HG03159 (cell line): ENCODE measurements around the gene NTRK2.
A peak's percentile ranks its signal among the peaks of the same experiment; 100 is the strongest.

Source experiments
- ATAC-seq: cut with Tn5 transposase; IDR thresholded peaks from one replicate; pipeline ENCODE4 v1.9.1; 2021; ENCODE audit warnings: mild to moderate bottlenecking, moderate library complexity; ENCODE audit not compliant: unreplicated experiment

The NTRK2 gene

DNA sequence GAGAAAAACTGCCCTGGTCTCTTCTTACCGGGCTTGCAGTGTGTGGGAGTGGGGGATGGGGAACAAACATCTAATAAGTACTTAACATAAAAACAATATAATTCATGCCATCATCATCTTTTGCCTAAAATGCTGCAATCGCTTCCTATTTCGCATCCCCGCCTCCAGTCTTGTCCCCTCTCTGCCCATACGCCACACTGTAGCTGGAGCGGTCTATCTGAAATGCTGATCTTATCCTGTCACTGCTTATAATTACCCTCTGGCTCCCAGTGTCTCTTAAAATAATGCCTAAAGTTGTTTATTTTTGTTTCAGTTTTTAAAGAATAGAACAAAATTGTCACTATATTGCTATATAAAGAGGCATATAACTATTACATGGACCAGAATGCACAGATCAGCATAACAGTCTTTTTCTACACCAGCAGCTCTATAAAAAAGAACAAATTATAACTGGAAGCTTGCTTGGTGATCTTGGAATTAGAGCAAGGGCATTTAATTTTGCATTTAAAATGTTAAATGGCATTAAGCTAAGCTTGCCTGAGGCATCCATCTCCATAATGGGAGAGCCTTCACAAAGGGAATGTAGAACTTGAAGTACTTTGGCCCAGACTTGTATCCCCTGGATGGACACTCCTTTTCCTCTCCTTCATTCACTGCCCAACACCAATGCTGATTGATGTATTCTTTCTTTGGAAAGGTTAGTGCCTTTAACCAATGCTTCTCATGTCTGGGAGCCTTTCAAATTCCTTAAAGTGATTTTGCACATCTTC lies 12.2 kb downstream of the NTRK2 start:
- ATAC-seq: no peak

DNA sequence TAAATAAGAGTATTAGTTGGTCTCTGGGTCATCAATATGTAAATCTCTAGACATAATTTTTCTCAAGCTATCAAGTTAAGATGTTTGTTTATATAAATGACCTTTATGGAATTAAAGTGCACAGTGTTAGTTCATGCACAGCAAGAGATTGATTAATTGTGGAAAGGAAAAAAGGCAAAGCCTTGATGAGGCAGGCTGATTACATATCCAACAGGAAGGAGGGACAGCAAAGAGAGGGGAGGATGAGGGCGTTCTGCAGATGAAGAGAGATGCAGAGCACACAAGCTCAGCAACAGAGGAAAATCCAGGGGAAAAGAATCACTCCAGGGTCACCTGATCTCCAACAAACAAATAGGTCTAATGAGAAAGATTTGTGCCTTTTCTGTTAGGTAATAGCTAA lies 16.5 kb downstream of the NTRK2 start:
- ATAC-seq: no peak

DNA sequence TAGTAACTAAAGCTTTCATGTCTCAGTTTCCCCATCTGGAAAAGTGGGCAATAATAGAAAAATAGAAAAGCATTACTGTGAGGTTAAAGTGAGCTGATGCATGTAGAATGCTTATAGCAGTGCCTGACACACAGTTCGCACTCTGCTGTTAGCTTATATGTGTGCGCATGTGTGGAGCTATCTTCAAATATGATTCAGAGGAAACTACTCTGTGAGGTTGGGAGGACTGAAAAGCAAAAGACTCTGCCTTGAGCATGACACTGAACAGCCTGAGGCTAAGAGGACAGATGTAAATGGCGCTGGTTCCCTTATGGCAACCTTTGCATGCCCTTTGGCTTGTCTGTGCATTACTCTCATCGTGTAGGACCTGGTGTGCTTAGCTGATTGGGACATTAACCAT lies 19.4 kb downstream of the NTRK2 start:
- no peak for ATAC-seq

DNA sequence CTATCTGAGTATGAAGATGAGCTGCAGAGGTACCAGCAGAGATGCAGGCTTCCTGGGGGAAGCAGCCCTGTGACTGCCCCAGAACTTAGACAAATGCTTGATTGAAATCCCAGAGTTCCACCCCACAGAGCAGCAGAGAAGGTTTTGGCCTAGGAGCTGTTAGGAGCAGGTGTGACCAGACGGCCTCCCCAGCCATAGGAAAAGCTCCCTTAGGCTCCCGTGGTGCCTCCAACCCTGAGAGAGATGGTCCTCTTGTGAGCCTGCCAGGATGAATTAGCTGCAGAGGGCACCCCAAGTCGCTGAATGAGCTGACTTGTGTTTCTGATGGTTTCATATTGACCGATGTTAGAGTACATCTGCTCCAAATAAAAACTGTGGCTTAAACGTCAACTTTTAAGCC lies 22.1 kb downstream of the NTRK2 start:
- no peak for ATAC-seq

DNA sequence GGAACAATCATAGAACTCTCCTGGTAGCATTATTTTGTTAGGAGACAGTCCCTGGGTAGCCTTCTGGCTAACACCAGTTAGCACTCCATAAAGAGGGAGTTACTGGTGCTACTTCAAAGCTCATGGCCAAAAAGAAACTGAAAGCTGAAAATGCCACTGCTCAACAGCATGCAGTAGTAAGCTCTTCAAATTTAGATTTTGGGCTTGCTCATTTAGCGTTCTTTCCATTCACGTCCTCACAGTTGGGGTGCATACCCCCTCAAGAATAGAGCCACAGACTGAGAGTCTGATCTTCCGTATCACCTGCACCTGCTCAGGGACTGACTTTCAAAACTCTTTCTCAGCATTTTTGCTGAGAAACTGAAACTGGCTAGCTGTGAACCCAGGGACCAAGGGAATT lies 24.7 kb downstream of the NTRK2 start:
- ATAC-seq: peak; percentile 82

DNA sequence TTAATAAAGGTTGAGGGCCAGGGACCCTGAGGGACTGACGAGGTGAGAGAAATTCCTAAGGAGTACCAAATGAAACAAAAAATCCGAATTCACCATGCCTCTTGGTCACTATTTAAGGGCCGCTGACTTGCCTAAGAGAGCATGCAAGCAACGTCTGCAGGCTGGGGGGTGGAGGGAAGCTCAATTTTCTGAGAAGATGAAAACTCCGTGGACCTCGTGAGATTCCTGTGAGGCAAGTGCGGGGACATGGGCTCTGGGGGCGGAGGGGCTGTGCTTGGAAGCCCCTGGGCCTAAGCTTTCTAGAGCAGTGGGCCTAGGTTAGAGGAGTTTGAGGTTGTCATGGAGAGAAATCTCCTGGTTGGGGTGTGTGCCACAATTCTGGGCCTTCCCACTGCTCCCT lies 27.5 kb downstream of the NTRK2 start:
- no peak for ATAC-seq

DNA sequence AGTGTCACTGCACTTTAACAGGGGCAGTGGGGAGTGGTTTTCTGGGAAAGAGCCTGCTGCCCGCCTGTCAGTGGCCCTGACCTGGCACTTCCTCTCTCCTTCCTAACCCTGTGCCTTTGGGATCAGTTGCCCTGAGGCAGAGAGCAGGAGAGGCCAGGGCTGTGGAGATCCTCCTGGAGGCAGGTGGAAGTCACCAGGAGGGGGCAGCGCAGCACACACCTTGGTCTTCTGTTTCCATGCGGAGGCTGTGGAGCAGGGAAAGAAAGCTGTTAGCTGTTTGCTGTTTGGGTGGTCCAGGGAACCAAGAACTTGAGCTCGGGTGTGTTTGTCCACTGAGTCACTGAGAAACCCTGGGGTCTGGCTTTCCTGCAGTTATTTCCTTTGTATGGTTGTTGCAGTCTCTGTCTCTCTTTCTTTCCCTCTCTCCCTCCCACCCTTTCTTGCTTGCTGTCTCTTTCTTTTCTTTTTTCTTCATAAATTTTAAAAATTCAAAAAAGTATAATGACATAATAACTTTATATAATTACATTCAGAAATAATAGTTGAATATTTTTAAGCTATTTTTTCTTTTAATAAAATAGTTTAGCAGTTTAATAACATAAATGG lies 28.1 kb downstream of the NTRK2 start:
- peak; percentile 39 for ATAC-seq

DNA sequence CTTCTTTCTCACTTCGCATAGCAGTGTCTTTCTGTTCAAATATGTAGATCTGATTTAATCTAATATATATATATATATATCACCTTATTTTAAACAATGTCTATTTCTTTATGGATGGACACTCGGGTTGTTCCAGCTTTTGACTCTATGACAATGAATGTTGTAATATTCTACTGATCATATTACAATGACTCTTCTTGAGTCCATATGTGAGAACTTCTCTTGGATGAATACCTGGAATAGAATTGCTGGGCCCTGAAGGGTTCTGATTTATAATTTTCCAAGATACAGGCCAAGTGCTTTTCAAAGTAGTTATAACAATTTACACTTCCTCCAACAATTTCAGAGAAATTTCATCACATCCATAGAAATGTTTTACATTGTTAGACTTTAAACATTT lies 28.8 kb downstream of the NTRK2 start:
- no peak for ATAC-seq

DNA sequence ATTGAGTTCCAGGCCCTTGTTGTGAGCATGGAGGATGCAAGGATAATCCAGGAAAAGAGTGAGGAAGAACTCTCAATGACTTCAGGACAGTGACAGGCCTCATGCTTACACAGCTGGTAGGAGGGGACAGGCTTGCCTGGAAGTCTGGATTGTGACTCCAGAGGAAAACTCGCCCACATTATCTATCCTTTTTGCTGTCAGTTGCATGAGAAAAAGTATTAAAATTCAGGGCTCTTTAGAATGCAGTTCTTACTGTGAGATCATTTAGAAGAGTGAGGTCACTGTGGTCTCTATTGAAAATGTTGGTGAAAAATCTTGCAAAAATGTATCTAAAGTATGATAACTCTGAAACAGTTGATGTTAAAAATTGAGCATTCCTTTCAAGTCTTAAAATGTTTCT lies 30.5 kb downstream of the NTRK2 start:
- ATAC-seq: no peak

DNA sequence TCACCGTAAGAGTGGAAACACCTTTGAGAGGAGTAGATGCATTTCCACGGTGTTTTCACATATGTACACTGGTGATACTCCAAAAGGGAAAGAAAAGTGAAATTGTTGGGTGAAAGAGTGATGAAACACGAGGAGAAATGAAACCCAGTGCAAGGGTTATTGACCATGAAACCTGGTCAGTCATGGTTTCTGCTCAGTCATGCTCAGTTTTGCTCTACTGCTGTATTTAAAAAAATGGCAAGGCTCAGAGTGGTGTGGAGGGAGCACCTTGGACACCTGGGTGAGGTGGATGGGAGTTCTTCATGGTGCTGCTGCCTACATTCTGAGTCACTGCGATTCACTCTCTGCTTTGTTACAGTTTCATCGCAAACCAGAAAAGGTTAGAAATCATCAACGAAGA lies 32.3 kb downstream of the NTRK2 start:
- ATAC-seq: peak; percentile 85

DNA sequence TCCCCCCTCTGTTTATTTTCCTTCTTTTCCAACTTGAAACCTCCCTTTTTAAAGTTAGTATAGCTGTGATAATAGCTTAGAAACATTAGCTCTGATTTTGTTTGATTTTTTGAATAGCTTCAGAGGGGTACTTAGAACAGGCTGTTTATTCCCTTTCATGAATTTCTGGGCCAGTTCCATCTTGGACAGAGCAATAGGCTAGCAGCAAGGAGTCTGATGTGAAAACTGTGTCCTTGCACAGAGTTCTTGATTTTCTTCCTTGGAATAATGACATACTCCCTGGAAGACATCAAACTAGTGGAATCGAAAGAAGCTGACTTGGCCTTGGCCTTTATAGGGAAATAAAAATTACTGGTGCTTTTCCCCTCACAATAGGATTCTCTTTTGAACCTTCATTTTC lies 32.9 kb downstream of the NTRK2 start:
- ATAC-seq: no peak

DNA sequence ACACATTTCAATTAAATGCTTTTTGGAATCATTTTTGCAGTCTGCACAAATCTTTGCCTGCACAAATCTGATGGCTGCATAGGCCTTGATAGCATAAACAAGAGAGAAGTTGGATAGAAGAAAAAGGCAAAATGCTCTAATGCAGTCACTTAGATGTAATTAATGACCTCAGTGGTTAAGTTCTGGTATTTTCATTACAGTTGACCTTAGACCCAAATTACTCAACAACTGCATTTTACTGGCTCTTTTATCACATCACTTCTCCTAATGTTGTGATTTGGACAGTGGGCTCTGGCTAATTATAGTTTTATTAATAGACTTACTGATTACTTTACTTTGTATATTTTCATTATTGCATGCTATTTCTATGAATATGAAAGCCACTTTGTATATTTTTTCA lies 34.3 kb downstream of the NTRK2 start:
- ATAC-seq: no peak

DNA sequence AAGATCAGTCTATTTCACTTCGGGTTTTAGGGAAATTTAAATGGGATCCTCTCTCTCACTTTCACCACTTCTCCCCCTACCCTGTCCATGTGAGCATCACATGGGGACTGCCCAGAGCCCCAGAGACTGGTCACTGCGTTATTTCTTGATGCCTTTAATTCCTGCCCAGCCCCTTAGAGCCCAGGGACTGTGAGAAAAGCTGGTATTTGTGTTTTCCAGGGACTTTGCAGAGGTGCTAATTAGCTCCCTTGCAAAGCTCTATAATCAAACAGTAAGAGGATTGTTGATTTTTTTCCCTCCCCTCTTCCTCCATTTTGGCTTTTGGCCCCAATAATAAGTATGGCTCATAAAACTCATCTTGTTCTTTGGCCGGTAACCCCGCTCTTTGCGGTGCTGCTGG lies 35.6 kb downstream of the NTRK2 start:
- ATAC-seq: no peak

DNA sequence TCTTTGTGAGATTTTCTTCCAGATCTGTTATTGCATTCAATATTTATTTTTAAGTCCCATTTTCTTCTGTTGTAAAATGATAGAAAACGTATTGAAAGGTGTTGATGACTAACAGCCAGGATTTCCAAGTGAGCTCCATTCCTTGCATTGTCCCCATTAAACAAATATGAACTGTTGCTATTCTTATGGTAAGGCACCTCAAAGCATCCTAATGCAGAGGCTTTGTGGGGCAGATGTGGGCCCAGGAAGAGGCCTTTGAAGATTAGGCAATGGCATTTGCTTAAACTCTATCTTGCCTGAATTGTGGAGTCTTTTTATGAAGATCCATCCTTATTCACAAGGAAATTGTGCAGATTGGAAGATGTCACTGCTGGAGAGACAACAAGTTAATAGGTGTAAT lies 38.9 kb downstream of the NTRK2 start:
- no peak for ATAC-seq

DNA sequence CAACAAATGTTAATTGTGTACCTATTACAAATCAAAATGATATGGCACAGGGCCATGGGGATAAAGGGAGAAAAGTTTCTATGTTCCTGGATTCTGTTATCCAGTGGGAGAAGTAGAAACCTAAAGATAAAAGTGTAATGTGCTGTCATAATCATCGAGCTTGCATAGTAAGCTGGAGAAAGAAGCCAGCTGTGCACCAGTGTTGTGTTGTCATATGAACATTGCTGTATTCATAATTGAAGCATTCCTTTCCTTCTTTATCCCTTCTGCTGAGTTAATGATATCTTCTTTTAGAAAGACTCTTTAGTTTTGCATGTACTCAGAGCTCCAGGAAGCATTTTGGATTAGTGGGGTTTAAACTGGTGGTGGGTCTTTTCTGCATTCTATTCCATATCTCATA lies 39.5 kb downstream of the NTRK2 start:
- no peak for ATAC-seq

DNA sequence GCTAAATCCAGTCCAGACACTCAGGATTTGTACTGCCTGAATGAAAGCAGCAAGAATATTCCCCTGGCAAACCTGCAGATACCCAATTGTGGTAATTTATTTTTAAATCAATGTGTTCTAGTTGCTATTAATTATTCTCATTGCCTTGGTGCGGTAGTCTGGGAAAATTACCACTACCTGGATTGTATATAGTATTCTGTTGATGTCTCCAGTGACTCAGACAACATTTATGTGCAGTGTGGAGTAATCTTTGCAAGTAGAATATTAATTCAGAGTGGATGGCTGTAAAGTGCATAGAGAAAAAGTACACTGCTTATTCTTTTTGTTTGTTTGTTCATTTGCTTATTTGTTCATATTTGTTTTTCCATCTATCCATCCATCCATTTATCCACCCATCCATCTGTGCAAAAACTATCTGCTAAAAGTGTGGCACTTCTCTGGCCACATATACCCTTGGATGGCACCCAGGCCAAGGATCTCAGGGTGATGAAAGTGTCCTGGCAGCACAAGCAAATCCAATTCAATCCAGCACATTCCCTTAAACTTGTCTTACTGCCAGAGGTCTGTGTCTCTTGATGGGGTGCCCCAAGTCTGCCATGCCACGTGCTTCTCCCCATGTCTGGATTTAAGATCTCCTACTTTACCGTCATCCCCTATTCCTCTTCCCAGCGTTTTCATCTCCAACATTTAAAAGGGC lies 41.3 kb downstream of the NTRK2 start:
- ATAC-seq: no peak

DNA sequence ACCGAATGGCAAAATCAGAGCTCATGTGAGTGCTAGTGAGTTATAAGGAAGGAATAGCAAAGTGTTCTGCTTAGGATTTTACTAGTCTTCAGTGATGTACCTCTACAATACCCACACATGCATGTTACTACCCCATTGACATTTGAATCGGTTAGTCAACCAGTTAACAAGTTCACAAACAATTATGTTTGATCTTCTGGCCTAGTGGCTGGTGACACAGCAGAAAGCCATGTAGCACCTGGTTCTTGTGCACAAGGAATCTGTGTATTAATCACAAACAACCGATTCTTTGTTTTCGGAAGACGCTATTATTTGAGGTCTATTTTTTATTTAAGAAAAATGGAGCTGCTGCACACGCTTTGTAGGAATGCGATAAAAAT lies 41.9 kb downstream of the NTRK2 start:
- no peak for ATAC-seq

DNA sequence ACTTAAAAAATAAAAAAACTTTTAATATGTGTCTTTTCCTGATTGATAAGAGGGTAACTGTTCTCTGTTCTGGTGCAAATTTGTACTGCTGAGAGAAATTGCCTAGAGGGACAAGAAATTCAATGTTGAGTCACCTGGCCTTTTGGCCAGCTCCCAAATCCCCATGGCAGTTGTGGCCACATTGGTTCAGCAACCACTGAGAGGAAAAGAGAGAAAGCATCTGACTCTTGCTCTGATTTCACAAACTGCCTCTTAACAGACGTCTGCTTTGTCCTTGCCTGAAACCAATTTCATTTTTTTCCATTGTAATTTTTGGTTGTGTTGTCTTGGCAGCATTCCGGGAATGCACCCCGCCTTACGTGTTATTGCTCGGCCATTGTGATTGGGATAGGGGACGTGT lies 42.4 kb downstream of the NTRK2 start:
- ATAC-seq: no peak

DNA sequence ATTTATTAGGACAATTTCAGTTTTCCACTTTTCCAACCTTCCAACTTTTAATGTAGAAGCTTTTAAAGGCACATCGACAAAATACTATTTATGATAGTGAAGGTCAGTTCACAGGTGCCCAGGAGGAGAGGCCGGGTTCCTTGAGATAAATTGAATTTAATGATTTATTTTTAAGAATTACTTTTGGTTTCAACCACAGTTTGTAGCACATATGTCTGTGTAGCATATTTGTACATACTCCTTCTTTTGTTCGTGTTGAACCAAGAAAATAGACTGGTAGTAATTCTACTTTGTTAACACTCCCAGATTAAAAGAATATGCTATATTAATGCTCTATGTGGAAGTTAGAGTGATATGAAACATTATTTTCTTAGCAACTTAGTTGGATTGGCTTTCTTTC lies 46.7 kb downstream of the NTRK2 start:
- no peak for ATAC-seq

DNA sequence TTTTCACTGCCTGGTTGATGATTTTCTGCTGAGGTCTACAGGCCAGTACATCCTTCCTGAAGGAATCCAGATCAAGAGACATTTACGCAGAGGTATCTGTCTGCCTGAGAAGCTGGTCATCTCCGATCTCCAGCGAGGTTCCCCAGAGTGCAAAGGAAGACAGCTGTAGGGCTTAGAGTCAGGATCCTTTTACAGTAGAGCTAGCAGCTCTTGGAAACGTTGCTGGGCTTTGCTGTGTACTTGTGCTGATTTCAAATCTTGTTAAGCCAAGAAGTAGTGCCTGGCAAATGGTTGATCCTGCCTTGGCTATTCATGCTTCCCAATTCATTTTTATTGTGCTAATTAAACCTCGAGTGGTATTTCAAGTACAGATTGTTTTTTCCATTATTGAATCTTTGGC lies 48.9 kb downstream of the NTRK2 start:
- no peak for ATAC-seq

DNA sequence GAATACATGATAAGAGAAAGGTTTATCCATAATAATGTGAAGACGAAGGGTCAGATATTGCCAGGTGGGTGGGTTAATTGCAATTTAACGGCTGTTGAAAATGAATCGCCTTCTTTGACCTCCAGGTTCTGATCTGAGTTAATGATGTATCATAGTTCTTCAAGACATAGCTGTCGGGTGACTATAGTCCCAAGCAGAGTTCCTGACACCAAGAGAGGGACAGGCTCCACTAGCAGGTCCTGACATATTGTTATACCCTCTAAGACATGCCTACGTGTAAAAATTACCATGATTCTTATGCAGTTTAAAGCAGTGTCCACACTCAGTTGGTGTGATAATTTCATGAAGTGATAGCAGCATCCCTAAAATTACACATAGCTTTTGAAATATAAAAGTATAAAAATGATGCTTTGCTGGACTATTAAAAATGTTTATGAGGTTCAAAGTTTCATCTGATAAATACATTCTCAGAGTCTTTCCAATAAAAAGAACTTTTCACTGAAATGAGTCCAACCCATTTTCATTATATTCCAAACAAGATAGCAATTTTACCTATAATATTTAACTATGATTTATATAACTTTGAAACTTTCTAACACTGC lies 53.0 kb downstream of the NTRK2 start:
- ATAC-seq: no peak

DNA sequence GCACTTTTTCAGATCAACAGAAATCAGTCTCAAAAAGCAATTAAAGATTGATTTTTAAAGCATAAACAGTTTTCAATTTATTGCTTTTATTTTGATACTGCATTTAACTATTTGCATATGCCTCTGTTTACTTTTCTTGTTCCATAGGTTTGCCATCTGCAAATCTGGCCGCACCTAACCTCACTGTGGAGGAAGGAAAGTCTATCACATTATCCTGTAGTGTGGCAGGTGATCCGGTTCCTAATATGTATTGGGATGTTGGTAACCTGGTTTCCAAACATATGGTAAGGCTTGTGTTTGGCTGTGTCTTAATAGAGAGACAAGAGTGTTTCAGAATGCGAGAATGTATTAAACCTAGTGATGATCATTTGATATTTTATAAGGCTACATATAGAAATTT lies 53.9 kb downstream of the NTRK2 start:
- ATAC-seq: no peak
